Endothelial cell of umbilical vein (primary cell): ENCODE measurements around the gene CACNA1B. TPM values are rescaled to one million over a fixed set of nuclear protein-coding genes. Genes with fewer than 3 reads are reported as not detected.

Experiments used
- BruUV-seq: library from RNA; stranded (reverse); fragments of 400-500 nt; replicated peaks from 2 replicates; lab custom pipeline; 2021; lab: Mats Ljungman, UMichigan
- CTCF ChIA-PET: fragments of 300-600, 350-600 bp; sonication (Branson Sonifier 250); formaldehyde crosslinking; loops from one replicate; lab custom pipeline; 2021; ENCODE audit warnings: antibody characterized with exemption, inconsistent platforms; lab: Charles Lee
- POLR2A ChIA-PET: fragments of 300-600, 350-600 bp; sonication (Branson Sonifier 250); formaldehyde crosslinking; loops from one replicate; lab custom pipeline; 2021; ENCODE audit warnings: antibody characterized with exemption, inconsistent platforms; lab: Charles Lee
- DNase-seq: peaks from one replicate; pipeline ENCODE4 v3.0.0-alpha.2; 2011; ENCODE audit warnings: low read depth, low spot score
- FAIRE-seq: peaks from 2 replicates; lab custom pipeline; 2011; peaks lifted over from hg19 to GRCh38; lab: Jason Lieb, UNC
- H2AFZ ChIP-seq: 2 replicates; pipeline ENCODE4 v1.6.0; 2012; ENCODE audit warnings: low read depth, low read length, control low read depth, inconsistent platforms
- H3K27ac ChIP-seq: 2 replicates; pipeline ENCODE4 v1.5.1; 2011; ENCODE audit warnings: low read depth, mild to moderate bottlenecking, control low read depth, low read length, moderate library complexity; ENCODE audit not compliant: insufficient read depth
- H3K27me3 ChIP-seq, 2 experiments: 2 replicates each; pipeline versions ENCODE4 v1.6.0 to v1.6.1; 2011; ENCODE audit warnings: low read length in 2 of 2, mixed read lengths in 1 of 2; ENCODE audit not compliant: control insufficient read depth in 2 of 2, insufficient read depth in 2 of 2
- H3K36me3 ChIP-seq, 2 experiments: 2 replicates in 1 of 2; 3 replicates in 1 of 2; pipeline ENCODE4 v1.5.1; 2011; ENCODE audit warnings: low read length in 2 of 2, mild to moderate bottlenecking in 1 of 2, moderate library complexity in 1 of 2; ENCODE audit not compliant: control insufficient read depth in 2 of 2, insufficient read depth in 2 of 2; ENCODE audit errors: extremely low read depth in 1 of 2
- H3K4me1 ChIP-seq: 3 replicates; pipeline ENCODE4 v1.5.1; 2011; ENCODE audit warnings: mild to moderate bottlenecking, low read length; ENCODE audit not compliant: control insufficient read depth, insufficient read depth; ENCODE audit errors: extremely low read depth
- H3K4me2 ChIP-seq: 2 replicates; pipeline ENCODE4 v1.6.1; 2011; ENCODE audit warnings: low read length, control low read depth, mixed read lengths; ENCODE audit not compliant: insufficient read depth
- H3K4me3 ChIP-seq, 3 experiments: fragments of 200-600 bp in 1 of 3; sonication (generic), shearing (Covaris generic) in 1 of 3; replicated peaks in 1 of 3; 2 replicates each; pipeline ENCODE4 v1.5.1; 2011 to 2016; ENCODE audit warnings: control low read depth in 3 of 3, low read length in 3 of 3, mild to moderate bottlenecking in 2 of 3, inconsistent platforms in 1 of 3, low read depth in 1 of 3, moderate library complexity in 1 of 3; ENCODE audit not compliant: insufficient read depth in 1 of 3
- H3K79me2 ChIP-seq: 2 replicates; pipeline ENCODE4 v1.6.0; 2012; ENCODE audit warnings: low read length, inconsistent platforms; ENCODE audit not compliant: control insufficient read depth, insufficient read depth
- H3K9ac ChIP-seq: replicated peaks from 2 replicates; pipeline ENCODE3; 2011; ENCODE audit warnings: low read length, control low read depth; ENCODE audit not compliant: insufficient read depth; ENCODE audit errors: extremely low read depth
- H3K9me1 ChIP-seq: replicated peaks from 3 replicates; pipeline ENCODE4 v1.6.0; 2011; ENCODE audit warnings: mild to moderate bottlenecking, low read length; ENCODE audit not compliant: control insufficient read depth, insufficient read depth; ENCODE audit errors: extremely low read depth
- H3K9me3 ChIP-seq: replicated peaks from 2 replicates; pipeline ENCODE4 v1.5.1; 2012; ENCODE audit warnings: low read length, inconsistent platforms; ENCODE audit not compliant: control insufficient read depth, insufficient read depth
- H4K20me1 ChIP-seq: replicated peaks from 2 replicates; pipeline ENCODE3; 2011; ENCODE audit warnings: mild to moderate bottlenecking, low read length; ENCODE audit not compliant: control insufficient read depth, insufficient read depth; ENCODE audit errors: extremely low read depth
- CTCF ChIP-seq, 2 donors: IDR thresholded peaks; 1 replicate in 1 of 2; 2 replicates in 1 of 2; pipeline ENCODE4 v1.5.1; 2011; ENCODE audit warnings: low read length in 2 of 2, mild to moderate bottlenecking in 2 of 2, moderate library complexity in 2 of 2, control low read depth in 1 of 2, inconsistent platforms in 1 of 2, low read depth in 1 of 2; ENCODE audit not compliant: insufficient read depth in 1 of 2; ENCODE audit errors: extremely low read depth in 1 of 2
- EZH2 ChIP-seq: IDR thresholded peaks from 2 replicates; pipeline ENCODE4 v1.6.1; 2012; ENCODE audit warnings: borderline replicate concordance, low read depth, mild to moderate bottlenecking, moderate library complexity, low read length, inconsistent platforms; ENCODE audit not compliant: severe bottlenecking
- FOS ChIP-seq: IDR thresholded peaks from 2 replicates; pipeline ENCODE4 v1.6.1; 2011; ENCODE audit warnings: mild to moderate bottlenecking, low read length, moderate library complexity, borderline replicate concordance; ENCODE audit not compliant: insufficient read depth
- GATA2 ChIP-seq: IDR thresholded peaks from 2 replicates; pipeline ENCODE4 v1.7.0; 2011; ENCODE audit warnings: low read depth, mild to moderate bottlenecking, moderate library complexity, mixed read lengths, low read length; ENCODE audit not compliant: insufficient read length, insufficient read depth
- JUN ChIP-seq: IDR thresholded peaks from 2 replicates; pipeline ENCODE4 v1.6.1; 2011; ENCODE audit warnings: borderline replicate concordance, low read depth; ENCODE audit not compliant: insufficient read length, insufficient read depth
- MAX ChIP-seq: IDR thresholded peaks from 2 replicates; pipeline ENCODE4 v1.6.1; 2011; ENCODE audit not compliant: insufficient read depth, insufficient read length
- MYC ChIP-seq: IDR thresholded peaks from one replicate; pipeline ENCODE4 v1.6.1; 2011; ENCODE audit warnings: mild to moderate bottlenecking, low read depth, low read length
- POLR2A ChIP-seq: IDR thresholded peaks from 2 replicates; pipeline ENCODE4 v1.6.1; 2012; ENCODE audit warnings: low read depth, mild to moderate bottlenecking, control low read depth, low read length
- POLR2AphosphoS5 ChIP-seq: IDR thresholded peaks from 2 replicates; pipeline ENCODE4 v1.6.1; 2012; ENCODE audit warnings: low read depth, mild to moderate bottlenecking, control low read depth, low read length, moderate library complexity; ENCODE audit not compliant: insufficient read depth
- dilution Hi-C: fragments of 300-500 bp; cut with MboI; formaldehyde crosslinking; loops from one replicate; pipeline ENCODE4 v1.15.0; 2019; ENCODE audit warnings: low sequenced_read_pairs; ENCODE audit not compliant: extremely low pct_ligation_motif_present
- intact Hi-C: fragments of 100-400 bp; cut with micrococcal nuclease; formaldehyde crosslinking; loops from one replicate; pipeline ENCODE4 v1.10.0; 2022
- polyA plus RNA-seq, 4 experiments: library from polyadenylated mRNA; depleted of rRNA in 3 of 4; stranded (reverse) in 3 of 4; unstranded in 1 of 4; fragments of >200 nt; gene quantifications; 2 replicates each; pipeline versions ENCODE4 v1.2.1 to v1.2.3, GENCODE V29; 2011 to 2012; ENCODE audit warnings: missing spikeins in 1 of 4
- total RNA-seq: library from RNA; stranded (reverse); gene quantifications from 2 replicates; pipeline ENCODE4 v1.2.3, GENCODE V29; 2021

The CACNA1B gene
- total and polyA plus RNA-seq, 2 donors (not counting 3 experiments of a cell fraction or from before 2014, with no cell fraction given): 0.11 to 0.41 TPM

- BruUV-seq: no TSS peak
- CTCF ChIA-PET: no interaction called here
- POLR2A ChIA-PET: no interaction called here
These were observed 35.1 kb downstream of the CACNA1B start for GRCh38 chr9:137912671-137913070.

More at GRCh38 chr9:137912671-137913070, 35.1 kb downstream of the CACNA1B start:
- no peaks in the 10 kb centered on the region for H3K9me1 ChIP-seq
- H3K27me3 ChIP-seq: no peaks in the 10 kb centered on the region
- dilution Hi-C loops: no loop called here
- intact Hi-C loops: no loop called here
- H2AFZ ChIP-seq: no peak overlapping the region
- no peak overlapping the region for H3K9ac ChIP-seq
- no peak overlapping the region for H3K4me2 ChIP-seq
- FAIRE-seq (no peak), DNase-seq (no peak)
- H3K27ac ChIP-seq: no peak overlapping the region
- no peak for TF ChIP-seq MYC
- no peak for TF ChIP-seq FOS
- no peak for TF ChIP-seq JUN
- no peak for TF ChIP-seq POLR2AphosphoS5
- TF ChIP-seq GATA2: no peak
- no peak for TF ChIP-seq EZH2
- no peak for TF ChIP-seq MAX
- TF ChIP-seq CTCF (IDR thresholded peaks at IDR 0.05; ENCODE audit: extremely low read depth in 1 of 2, insufficient read depth in 1 of 2, low read depth in 1 of 2, low read length in 2 of 2): no peak
- TF ChIP-seq POLR2A: no peak
- no peaks in the 10 kb centered on the region for H3K4me1 ChIP-seq
- H3K36me3 ChIP-seq: no peaks in the 10 kb centered on the region
- no peak overlapping the region for H3K4me3 ChIP-seq
- H3K79me2 ChIP-seq: no peaks in the 10 kb centered on the region
- H4K20me1 ChIP-seq: no peaks in the 10 kb centered on the region
- no peaks in the 10 kb centered on the region for H3K9me3 ChIP-seq
